ENCODE data around the gene DYNLT4. TPM values are rescaled to one million over a fixed set of nuclear protein-coding genes. Genes with fewer than 3 reads are reported as not detected.
"Not testable (repeated sequence)": the region's sequence is repeated elsewhere in the genome, so short reads cannot be mapped to it uniquely, and the experiment has no call there.

Gene DYNLT4
- total RNA-seq, 2 experiments from 2014 or later, result 1.9 to 2.2 TPM

- H3K36me3 Mint-ChIP-seq (ENCODE audit: low read depth), result no peaks in the 10 kb centered on the region
- no peaks in the 10 kb centered on the region for H3K27me3 Mint-ChIP-seq
- H3K4me1 Mint-ChIP-seq, result peaks cover 4% of the 10 kb centered on the region
- H3K9me3 Mint-ChIP-seq, result no peaks in the 10 kb centered on the region
- no peak overlapping the region for H3K27ac Mint-ChIP-seq
- H3K4me3 Mint-ChIP-seq, result no peak overlapping the region
- DNase-seq, result no peak
- ChIA-PET CTCF (interaction anchor here (0.6 to 1.0 kb wide), 3 partner anchors 10 to 18 kb away, joined by 3 read pairs; no protein-coding TSS in a partner anchor), POLR2A (interaction anchor here (0.9 to 11.9 kb wide), 5 partner anchors 10 to 104 kb away, joined by 4 to 960 read pairs (median 4); partner anchors contain the start of genes BTBD19, DYNLT4, PLK3 and RNU5D-1)
Measured at GRCh38 chr1:44826375-44827196, 19.4 kb upstream of the DYNLT4 start.

DNA sequence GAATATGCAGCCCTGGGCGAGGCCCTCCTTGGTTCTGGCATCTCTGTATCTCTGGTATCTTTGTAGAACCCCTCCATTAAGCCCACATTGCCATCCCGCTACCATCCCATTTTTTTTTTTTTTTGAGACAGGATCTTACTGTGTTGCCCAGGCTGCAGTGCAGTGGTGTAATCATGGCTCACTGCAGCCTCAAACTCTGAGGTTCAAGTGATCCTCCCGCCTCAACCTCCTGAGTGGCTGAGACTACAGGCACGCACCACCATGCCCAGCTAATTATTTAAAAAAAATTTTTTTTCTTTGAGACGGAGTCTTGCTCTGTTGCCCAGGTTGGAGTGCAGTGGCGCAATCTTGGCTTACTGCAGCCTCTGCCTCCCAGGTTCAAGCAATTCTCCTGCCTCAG lies 17.2 kb upstream of the DYNLT4 start:
- H3K27me3 Mint-ChIP-seq; DNase-seq; H3K9me3 Mint-ChIP-seq; H3K36me3 Mint-ChIP-seq (ENCODE audit: low read depth); H3K4me3 Mint-ChIP-seq; H3K27ac Mint-ChIP-seq: not testable (repeated sequence)
- peaks cover 20% of the 10 kb centered on the region for H3K4me1 Mint-ChIP-seq
- POLR2A ChIA-PET, result interaction anchor here (1.8 to 11.9 kb wide), 3 partner anchors 20 to 103 kb away, joined by 3 to 960 read pairs (median 330); partner anchors contain the start of genes BTBD19, DYNLT4 and PLK3
- CTCF ChIA-PET, result interaction anchor here (1.6 kb wide), 1 partner anchor 24 kb away, joined by 3 read pairs; the partner anchor contains the start of gene PLK3

GRCh38 chr1:44822981-44823451 lies 15.9 kb upstream of the DYNLT4 start:
- no peak overlapping the region for H3K27ac Mint-ChIP-seq
- H3K27me3 Mint-ChIP-seq, result no peaks in the 10 kb centered on the region
- H3K36me3 Mint-ChIP-seq (ENCODE audit: low read depth), result no peaks in the 10 kb centered on the region
- CTCF ChIA-PET, result interaction anchor here (0.6 to 1.6 kb wide), 2 partner anchors 23 to 697 kb away, joined by 3 read pairs; partner anchors contain the start of gene PLK3
- peaks cover 30% of the 10 kb centered on the region for H3K4me1 Mint-ChIP-seq
- no peaks in the 10 kb centered on the region for H3K9me3 Mint-ChIP-seq
- POLR2A ChIA-PET, result interaction anchor here (1.1 to 11.9 kb wide), 7 partner anchors 10 to 102 kb away, joined by 3 to 960 read pairs (median 195); partner anchors contain the start of genes BEST4, BTBD19, DYNLT4 and PLK3
- H3K4me3 Mint-ChIP-seq, result no peak overlapping the region
- no peak for DNase-seq

GRCh38 chr1:44822131-44822701 lies 15.1 kb upstream of the DYNLT4 start:
- no peaks in the 10 kb centered on the region for H3K27me3 Mint-ChIP-seq
- peaks cover 36% of the 10 kb centered on the region for H3K4me1 Mint-ChIP-seq
- H3K27ac Mint-ChIP-seq, result no peak overlapping the region
- CTCF ChIA-PET, result interaction anchor here (0.6 to 5.8 kb wide), 10 partner anchors 13 to 698 kb away, joined by 3 to 76 read pairs (median 3); partner anchors contain the start of genes BTBD19, DYNLT4, PLK3 and RNU5D-1
- H3K9me3 Mint-ChIP-seq, result no peaks in the 10 kb centered on the region
- POLR2A ChIA-PET, result interaction anchor here (1.0 to 11.9 kb wide), 13 partner anchors 8 to 699 kb away, joined by 3 to 960 read pairs (median 32); partner anchors contain the start of genes BEST4, BTBD19, DYNLT4 and EIF2B3
- H3K4me3 Mint-ChIP-seq, result no peak overlapping the region
- no peaks in the 10 kb centered on the region for H3K36me3 Mint-ChIP-seq (ENCODE audit: low read depth)
- DNase-seq, result no peak

DNA sequence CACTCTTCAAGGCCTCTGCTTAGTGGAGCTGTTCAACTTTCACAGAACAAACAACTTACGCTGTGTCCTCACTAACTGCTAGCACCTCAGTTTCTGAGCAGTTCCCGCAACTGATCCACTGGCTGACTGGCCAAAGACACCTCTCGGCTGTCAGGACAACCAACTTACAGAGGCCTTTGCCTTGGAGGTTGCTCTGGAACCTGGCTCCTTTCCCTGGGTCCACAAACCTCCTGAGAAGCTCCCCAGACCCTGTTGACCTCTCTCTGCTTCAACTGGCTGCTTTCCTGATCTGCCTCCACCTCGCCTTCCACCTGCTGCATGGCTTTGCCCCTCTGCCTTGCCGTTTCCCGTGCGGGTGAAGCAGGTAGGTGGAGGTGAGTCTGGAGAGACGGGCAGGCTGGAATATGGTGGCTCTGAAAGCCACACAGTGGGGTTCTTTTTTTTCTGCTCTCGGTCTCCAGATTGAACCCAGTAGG lies 14.1 kb upstream of the DYNLT4 start:
- H3K4me3 Mint-ChIP-seq, result peak overlapping the region; percentile 85
- no peaks in the 10 kb centered on the region for H3K9me3 Mint-ChIP-seq
- H3K36me3 Mint-ChIP-seq (ENCODE audit: low read depth), result no peaks in the 10 kb centered on the region
- peaks cover 38% of the 10 kb centered on the region for H3K4me1 Mint-ChIP-seq
- ChIA-PET POLR2A (interaction anchor here (1.0 to 11.9 kb wide), 15 partner anchors 9 to 700 kb away, joined by 3 to 960 read pairs (median 32); partner anchors contain the start of genes BEST4, BTBD19, DYNLT4 and EIF2B3), CTCF (interaction anchor here (0.8 to 5.8 kb wide), 10 partner anchors 9 to 482 kb away, joined by 3 to 76 read pairs (median 4); partner anchors contain the start of genes BEST4, BTBD19, DYNLT4 and PLK3)
- H3K27me3 Mint-ChIP-seq, result no peaks in the 10 kb centered on the region
- no peak for DNase-seq
- no peak overlapping the region for H3K27ac Mint-ChIP-seq

DNA sequence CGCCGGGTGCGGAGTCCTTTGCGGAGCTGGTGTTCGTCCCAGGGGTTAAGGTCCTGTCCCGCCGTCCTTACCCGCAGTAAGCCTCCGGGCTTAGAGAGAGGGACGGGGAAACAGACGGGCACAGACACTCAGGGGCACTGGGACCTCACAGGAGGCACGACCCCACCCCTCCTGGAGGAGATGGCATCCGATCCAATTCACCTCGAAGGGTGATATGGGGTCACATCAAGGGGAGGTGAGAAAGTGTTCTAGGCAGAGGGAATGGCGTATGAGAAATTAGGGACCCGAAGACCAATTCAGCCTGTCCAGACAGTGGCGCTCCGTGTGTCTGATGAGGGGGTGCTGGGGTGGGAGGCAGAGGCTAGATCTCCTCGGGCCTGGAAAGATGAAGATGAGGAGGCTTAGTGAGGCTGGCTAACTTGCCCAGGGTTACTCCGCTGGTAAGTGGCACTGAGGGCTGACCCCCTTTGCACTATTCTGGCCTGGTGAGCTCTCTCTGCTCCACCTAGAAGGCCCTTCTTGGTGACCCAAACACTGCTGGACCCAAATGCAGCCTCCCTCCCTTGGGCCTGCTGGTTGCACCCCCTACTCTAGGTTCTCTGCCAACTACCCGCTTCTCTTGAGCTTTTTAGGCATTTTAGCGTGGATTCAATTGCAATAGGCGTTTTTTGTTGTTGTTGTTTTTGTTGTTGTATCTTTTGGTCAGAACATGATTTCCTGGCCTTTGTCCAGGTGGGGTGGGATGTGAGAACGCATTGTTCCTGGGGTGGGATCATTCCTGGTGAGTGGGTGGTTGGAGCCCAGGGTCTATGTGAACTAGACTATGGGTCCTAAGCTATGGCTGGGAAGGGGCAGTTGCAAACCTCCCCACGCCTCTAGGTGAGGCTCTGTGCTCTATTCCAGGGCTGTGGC lies 13.4 kb upstream of the DYNLT4 start:
- H3K4me3 Mint-ChIP-seq, result peak overlapping the region; percentile 85
- H3K9me3 Mint-ChIP-seq, result no peaks in the 10 kb centered on the region
- no peak for DNase-seq
- ChIA-PET POLR2A (interaction anchor here (0.6 to 11.9 kb wide), 23 partner anchors 10 to 701 kb away, joined by 3 to 960 read pairs (median 10); partner anchors contain the start of genes BEST4, BTBD19, DYNLT4 and EIF2B3), CTCF (interaction anchor here (0.7 to 5.8 kb wide), 9 partner anchors 9 to 192 kb away, joined by 3 to 76 read pairs (median 4); partner anchors contain the start of genes BEST4, BTBD19, DYNLT4 and PLK3)
- peaks cover 38% of the 10 kb centered on the region for H3K4me1 Mint-ChIP-seq
- H3K27me3 Mint-ChIP-seq, result no peaks in the 10 kb centered on the region
- H3K27ac Mint-ChIP-seq, result peak overlapping the region; percentile 98
- H3K36me3 Mint-ChIP-seq (ENCODE audit: low read depth), result peaks cover 1% of the 10 kb centered on the region

GRCh38 chr1:44819608-44820327 lies 12.6 kb upstream of the DYNLT4 start:
- Mint-ChIP-seq H3K36me3 (ENCODE audit: low read depth) (peaks cover 9% of the 10 kb centered on the region), H3K27ac (peak overlapping the region; percentile 98), H3K4me3 (peak overlapping the region; percentile 85), H3K4me1 (peaks cover 45% of the 10 kb centered on the region), H3K9me3 (no peaks in the 10 kb centered on the region), H3K27me3 (no peaks in the 10 kb centered on the region)
- DNase-seq, result peak; percentile 87
- POLR2A ChIA-PET, result interaction anchor here (0.6 to 11.9 kb wide), 50 partner anchors 8 to 1906 kb away, joined by 3 to 960 read pairs (median 6); partner anchors contain the start of genes ARMH1, BEST4, BTBD19 and DYNLT4
- CTCF ChIA-PET, result interaction anchor here (0.7 to 5.8 kb wide), 14 partner anchors 10 to 193 kb away, joined by 3 to 76 read pairs (median 4); partner anchors contain the start of genes BTBD19, DYNLT4, PLK3 and RNU5D-1

DNA sequence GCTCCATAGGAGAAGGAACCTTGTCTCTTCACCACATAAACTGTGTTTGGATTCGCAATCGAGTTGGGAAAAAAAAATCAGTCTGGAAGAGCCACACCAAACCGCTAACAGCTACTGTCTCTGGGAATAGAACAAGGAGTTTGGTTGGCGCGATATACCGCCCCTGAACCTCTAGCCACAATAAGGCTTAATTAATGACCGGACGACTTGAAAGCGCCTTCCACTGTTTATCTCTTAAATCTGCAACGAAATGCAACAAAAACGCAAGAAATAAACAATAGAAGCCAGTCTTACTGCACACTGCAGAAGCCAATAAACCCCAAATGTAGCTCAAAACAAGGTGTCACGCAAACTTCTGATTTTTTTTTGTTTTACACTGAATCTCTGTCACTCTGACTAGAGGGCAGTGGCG lies 12.1 kb upstream of the DYNLT4 start:
- peak overlapping the region; percentile 98 for H3K27ac Mint-ChIP-seq
- no peak for DNase-seq
- peaks cover 47% of the 10 kb centered on the region for H3K4me1 Mint-ChIP-seq
- CTCF ChIA-PET, result interaction anchor here (0.5 to 5.8 kb wide), 12 partner anchors 12 to 155 kb away, joined by 3 to 76 read pairs (median 6); partner anchors contain the start of genes BTBD19, DYNLT4, PLK3 and RNU5D-1
- no peaks in the 10 kb centered on the region for H3K9me3 Mint-ChIP-seq
- peaks cover 12% of the 10 kb centered on the region for H3K36me3 Mint-ChIP-seq (ENCODE audit: low read depth)
- H3K4me3 Mint-ChIP-seq, result peak overlapping the region; percentile 85
- POLR2A ChIA-PET, result interaction anchor here (0.6 to 11.9 kb wide), 44 partner anchors 9 to 1905 kb away, joined by 3 to 960 read pairs (median 6); partner anchors contain the start of genes ARMH1, BEST4, BTBD19 and DYNLT4
- no peaks in the 10 kb centered on the region for H3K27me3 Mint-ChIP-seq

GRCh38 chr1:44817771-44818495 lies 10.8 kb upstream of the DYNLT4 start:
- Mint-ChIP-seq H3K27me3 (no peaks in the 10 kb centered on the region), H3K9me3 (no peaks in the 10 kb centered on the region), H3K27ac (peak overlapping the region; percentile 61), H3K4me3 (peak overlapping the region; percentile 58), H3K4me1 (peaks cover 54% of the 10 kb centered on the region), H3K36me3 (ENCODE audit: low read depth) (peaks cover 14% of the 10 kb centered on the region)
- CTCF ChIA-PET, result interaction anchor here (0.7 to 5.8 kb wide), 9 partner anchors 10 to 96 kb away, joined by 3 to 76 read pairs (median 13); partner anchors contain the start of genes BTBD19, DYNLT4, PLK3 and RPS8
- no peak for DNase-seq
- POLR2A ChIA-PET, result interaction anchor here (0.8 to 11.9 kb wide), 9 partner anchors 14 to 523 kb away, joined by 3 to 960 read pairs (median 94); partner anchors contain the start of genes BEST4, BTBD19, DYNLT4 and MUTYH

DNA sequence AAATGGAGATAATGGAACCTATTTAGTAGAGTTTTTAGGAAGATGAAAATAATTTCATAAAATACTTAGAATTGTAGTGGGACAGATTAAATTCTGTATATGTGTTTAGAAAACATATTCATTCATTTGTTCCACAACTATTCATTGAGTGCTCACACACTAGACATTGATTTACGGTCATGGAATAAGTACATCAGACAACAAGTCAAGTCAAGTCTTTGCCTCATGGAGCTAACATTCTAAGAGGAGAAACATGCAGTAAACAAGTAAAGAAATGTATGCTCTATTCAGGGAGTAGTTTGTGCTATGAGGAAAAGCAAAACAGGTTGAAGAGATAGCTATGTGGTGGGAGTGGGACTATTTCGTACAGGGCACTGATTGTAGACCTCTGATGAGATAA lies 10.2 kb upstream of the DYNLT4 start:
- peaks cover 14% of the 10 kb centered on the region for H3K36me3 Mint-ChIP-seq (ENCODE audit: low read depth)
- POLR2A ChIA-PET, result interaction anchor here (0.8 to 11.9 kb wide), 8 partner anchors 13 to 523 kb away, joined by 3 to 960 read pairs (median 144); partner anchors contain the start of genes BEST4, BTBD19, DYNLT4 and MUTYH
- no peaks in the 10 kb centered on the region for H3K9me3 Mint-ChIP-seq
- peak overlapping the region; percentile 22 for H3K27ac Mint-ChIP-seq
- no peaks in the 10 kb centered on the region for H3K27me3 Mint-ChIP-seq
- H3K4me1 Mint-ChIP-seq, result peaks cover 53% of the 10 kb centered on the region
- H3K4me3 Mint-ChIP-seq, result peak overlapping the region; percentile 21
- DNase-seq, result no peak
- CTCF ChIA-PET, result interaction anchor here (0.7 to 5.8 kb wide), 4 partner anchors 10 to 33 kb away, joined by 3 to 76 read pairs (median 40); partner anchors contain the start of genes BTBD19, DYNLT4 and PLK3

All from activated CD4-positive, alpha-beta memory T cell treated with anti-CD3 and anti-CD28 coated beads, Interleukin-2, amount 10 ng/mL, durations not matched to agents 7 days and 5 days (primary cell).